GM04504 (cell line): ENCODE data around the gene ESX1.
"Not testable (repeated sequence)": the region's sequence is repeated elsewhere in the genome, so short reads cannot be mapped to it uniquely, and the experiment has no call there.

Source experiments
- DNase-seq: peaks from one replicate; pipeline ENCODE4 v3.0.0-alpha.2; 2012; ENCODE audit warnings: low read depth

The ESX1 gene

GRCh38 chrX:104254442-104255115 lies at the start of gene ESX1:
Gene ESX1 (minus strand): TSS chrX:104254933. CDS start chrX:104254849, 84 bp downstream.
- no peak for DNase-seq

DNA sequence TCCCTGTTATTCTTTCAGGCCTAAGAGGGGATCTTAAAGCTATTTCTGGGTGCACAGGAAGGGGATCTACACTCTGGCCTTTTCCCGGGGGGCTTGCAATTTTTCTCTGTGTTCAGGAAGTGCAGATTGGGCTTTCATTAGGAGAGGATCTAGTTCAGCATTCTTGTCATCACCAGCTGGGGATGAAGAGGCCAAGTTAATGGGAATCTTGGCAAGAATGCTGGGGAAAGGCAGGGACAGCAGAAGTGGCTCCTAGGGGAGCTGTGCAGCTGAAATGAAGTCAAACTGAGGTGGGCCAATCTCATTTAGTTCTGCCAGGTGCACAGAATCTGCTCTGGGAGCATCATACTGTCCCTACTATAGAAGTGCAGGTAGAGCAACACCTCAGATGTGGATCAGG lies 40.9 kb upstream of the ESX1 start:
- DNase-seq = no peak

- no peak for DNase-seq
Measured at GRCh38 chrX:104288961-104289360, 34.2 kb upstream of the ESX1 start.

- no peak for DNase-seq
Measured at GRCh38 chrX:104288269-104288668, 33.5 kb upstream of the ESX1 start.

DNA sequence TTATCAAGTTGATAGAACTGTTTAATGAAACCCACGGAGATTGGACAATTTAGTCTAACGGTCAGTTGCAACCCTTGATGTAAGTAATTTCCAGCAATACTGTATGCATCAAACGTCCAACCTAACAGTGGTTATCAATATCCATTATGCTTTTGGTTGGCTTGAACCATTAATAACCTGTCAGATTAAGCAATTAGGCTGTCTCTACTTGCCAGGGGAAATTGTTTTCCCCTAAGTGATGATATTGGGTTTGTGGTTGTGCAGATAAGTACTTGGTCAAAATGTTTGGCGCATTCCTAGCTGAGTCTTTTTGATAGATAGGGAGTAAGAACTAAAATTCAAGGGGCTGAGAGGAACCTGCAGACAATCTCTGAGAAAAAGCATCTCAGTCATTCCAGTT lies 30.5 kb upstream of the ESX1 start:
- DNase-seq = no peak

- DNase-seq = peak; percentile 1
Measured at GRCh38 chrX:104284507-104284906, 29.8 kb upstream of the ESX1 start.

DNA sequence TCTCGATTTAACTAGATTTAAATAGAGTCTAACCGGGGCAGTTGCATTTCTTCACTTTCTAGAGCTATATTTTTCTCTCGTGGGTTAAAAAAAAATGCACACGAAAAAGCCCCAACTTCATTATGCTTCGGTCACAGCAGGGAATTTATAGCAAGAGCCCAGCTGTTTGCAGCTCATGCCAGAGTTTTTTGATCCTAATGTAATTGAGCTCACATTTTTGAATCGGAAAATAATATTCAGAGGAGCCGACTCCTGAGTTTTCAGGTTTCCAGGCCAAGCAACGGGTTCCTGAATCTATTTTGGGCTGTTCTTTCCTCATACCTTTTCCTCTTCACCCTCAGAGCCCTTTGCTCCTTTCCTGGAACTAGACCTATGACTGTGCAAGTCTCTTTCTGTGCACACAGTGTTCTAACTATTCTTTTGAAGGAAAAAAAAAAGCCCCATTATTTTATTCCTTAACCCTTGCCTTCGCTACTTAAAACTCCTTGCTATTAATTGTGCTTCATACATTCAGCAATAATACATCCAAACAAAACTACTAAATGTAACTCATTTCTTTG lies 27.5 kb upstream of the ESX1 start:
- no peak for DNase-seq

DNA sequence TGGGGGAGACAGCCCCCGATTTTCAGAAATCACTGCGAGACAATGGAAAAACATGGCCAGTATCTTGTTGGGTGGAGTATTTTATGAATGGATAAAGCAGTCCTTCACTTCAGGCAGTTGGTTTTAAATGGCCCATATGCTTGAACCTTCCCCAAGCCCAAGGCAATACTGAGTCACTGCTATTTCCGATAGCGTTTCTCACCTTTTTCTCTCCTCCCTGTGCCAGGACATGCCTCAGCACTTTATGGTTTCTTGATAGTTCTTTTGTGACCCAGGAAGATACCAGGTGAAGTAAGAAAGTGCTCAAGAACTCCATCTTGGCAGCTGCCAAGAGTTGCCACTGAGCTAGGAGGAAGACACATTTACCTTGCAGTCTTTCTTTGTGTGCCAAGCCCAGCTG lies 26.8 kb upstream of the ESX1 start:
- no peak for DNase-seq

DNA sequence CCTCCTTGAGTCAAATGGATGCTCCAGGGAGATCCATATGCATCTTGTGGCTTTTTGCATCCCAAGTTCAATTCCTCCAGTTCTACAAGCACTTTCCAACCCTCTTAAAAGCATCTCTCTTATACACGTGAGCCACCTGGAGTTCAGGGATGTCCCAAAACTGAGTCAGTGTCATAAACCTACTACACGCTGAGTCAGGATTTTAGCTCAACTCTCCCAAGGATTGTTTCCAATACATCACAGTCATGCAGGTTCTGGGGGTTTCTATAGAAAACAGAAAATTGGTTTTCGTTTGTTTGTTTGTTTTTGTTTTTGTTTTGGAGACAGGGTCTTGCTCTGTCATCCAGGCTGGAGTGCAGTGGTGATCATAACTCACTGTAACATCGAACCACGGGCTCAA lies 25.9 kb upstream of the ESX1 start:
- DNase-seq = no peak

DNA sequence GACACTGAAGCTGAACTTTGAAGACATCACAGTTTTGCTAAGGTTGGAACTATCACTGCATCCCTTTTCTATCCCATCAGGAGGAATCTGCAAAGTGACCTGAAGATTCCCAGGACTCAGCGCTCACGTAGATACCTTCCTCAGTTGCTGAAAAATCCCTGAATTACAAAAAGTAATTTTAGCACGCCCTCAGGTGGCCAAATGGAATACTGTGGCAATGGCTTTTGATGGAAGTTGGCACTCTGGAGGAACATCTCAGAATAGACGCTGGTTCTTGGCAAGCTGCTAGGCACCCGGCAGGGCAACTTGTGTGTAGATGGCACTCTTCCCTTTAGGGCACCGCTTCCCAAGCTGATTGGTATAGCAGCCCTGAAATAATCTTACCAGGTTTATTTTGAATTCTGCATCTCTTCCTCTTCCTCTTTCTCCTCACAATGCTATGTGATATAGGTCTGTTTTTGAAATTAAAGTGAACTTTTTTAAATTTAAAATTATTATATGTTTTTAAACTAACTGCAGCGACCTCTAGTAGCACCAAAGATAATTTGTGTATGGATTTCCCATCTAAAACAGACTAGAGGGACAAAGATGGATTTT lies 16.3 kb upstream of the ESX1 start:
- peak; percentile 4 for DNase-seq

DNA sequence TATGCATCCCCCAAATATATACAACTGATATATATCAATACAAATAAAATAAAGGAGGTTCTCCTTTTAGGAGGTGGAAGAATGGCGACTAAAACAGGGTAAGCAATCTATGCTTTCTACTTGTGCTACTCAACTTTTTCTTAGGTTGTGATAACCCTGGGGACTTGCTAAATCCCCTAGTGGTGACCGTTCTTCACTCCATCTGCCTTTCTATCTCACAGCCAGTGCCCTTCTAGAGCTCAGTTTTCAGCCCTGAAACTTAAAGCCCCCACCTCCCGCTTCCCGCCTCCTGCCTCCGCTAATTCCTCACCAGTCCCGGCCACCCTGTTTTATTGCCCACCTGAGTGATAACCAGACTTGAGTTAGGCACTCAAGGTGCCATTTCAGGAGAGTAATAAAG lies 15.5 kb upstream of the ESX1 start:
- no peak for DNase-seq

DNA sequence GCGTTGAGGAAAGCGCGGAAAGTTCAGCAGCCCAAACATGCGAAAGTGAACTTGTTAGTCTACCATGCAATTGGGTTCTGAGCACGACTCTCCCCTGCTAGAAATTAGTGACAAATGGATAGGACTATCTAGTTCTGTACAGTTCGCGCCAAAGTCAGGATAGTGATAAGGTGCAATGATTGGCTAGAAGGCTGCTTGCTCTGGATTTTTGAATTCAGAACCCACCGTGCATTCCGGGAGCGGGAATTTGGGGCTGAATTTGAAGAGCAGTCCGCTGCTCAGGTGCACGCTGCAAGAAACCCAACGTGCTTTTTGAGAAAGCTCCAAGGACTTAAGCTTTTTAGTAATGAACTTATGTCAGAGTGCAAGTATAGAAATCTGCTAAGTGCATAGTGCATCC lies 732 bp upstream of the ESX1 start:
- DNase-seq = no peak

DNA sequence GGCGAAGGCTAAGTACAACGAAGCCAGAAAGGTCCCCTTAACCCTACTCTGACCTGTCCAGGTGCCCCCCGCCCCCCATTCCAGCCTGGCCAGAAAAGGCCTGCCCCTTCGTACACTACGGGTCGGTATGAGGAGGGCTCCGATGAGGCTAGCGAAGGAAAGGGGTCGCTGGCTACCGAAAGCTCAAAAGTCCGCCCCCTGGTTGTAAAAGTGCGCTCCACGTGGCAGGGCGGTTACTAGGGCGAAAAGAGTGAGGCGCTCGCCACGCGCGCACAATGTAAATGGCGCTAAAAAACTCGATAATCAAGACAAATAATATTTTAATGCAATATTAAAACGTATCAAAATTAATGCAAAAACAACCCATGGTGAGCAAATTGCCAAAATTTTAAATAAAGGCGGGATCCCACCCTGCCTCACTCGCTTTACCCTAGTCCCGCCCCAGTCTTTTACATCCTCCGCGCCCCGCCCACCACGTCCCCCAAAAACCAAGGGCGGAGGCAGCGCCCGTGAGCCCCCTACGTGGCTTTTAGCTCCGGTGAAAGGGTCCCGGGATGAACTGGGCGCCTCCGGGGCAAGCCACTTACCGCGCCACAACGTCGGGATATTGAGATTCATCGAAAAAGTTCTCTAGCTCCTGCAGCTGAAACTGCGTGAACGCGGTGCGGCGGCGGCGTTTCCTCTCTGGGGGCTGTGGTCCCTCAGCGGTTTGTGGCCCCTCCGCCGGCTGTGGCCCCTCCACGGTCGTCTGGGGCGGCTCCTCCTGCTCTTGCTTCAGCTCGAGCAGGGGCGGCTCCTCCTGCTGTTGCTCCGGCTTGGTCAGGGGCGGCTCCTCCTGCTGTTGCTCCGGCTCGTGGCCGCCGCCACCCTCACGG lies 929 bp downstream of the ESX1 start:
- DNase-seq = no peak

DNA sequence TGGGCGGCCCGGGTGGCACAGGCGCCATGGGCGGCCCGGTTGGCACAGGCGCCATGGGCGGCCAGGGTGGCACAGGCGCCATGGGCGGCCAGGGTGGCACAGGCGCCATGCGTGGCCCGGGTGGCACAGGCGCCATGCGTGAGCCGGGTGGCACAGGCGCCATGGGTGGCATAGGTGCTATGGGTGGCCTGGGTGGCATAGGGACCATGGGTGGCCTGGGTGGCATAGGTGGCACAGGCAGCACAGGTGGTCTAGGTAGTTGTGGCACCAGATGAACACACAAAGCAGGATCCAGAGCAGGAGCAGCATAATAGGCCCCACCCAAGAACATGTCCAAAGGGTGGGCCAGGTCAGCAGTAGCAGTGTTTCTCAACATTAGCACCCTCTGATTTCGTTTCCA lies 4.3 kb downstream of the ESX1 start:
- no peak for DNase-seq

- DNase-seq = not testable (repeated sequence)
Measured at GRCh38 chrX:104230060-104230459, 24.7 kb downstream of the ESX1 start.

GRCh38 chrX:104211187-104211586 lies 43.5 kb downstream of the ESX1 start:
- no peak for DNase-seq

DNA sequence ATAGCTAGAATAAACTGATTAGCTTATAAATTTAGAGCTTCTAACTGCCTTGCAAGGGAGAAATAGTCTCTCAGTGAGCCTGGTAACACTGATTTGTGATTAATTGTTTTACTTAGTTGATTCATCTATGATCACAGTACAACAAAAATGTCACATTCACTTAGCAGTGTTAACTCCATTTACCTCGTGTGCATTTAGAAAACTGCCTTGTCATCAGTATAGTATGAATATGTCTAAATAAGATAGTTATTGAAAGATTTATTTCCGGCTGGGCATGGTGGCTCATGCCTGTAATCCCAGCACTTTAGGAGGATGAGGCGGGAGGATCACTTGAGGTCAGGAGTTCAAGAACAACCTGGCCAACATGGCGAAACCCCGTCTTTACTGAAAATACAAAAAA lies 49.2 kb downstream of the ESX1 start:
- DNase-seq = no peak
